Skeletal muscle cell (primary cell): ENCODE data around the gene GATB.
"Not testable (repeated sequence)": the region's sequence is repeated elsewhere in the genome, so short reads cannot be mapped to it uniquely, and the experiment has no call there.

Experiments used
- DNase-seq: peaks from one replicate; pipeline ENCODE4 v3.0.0-alpha.2; 2010; ENCODE audit warnings: low read depth
- H3K4me3 ChIP-seq: 2 replicates; pipeline ENCODE4 v1.5.1; 2011; ENCODE audit warnings: low read depth, mild to moderate bottlenecking, control low read depth, low read length, moderate library complexity

The GATB gene

DNA sequence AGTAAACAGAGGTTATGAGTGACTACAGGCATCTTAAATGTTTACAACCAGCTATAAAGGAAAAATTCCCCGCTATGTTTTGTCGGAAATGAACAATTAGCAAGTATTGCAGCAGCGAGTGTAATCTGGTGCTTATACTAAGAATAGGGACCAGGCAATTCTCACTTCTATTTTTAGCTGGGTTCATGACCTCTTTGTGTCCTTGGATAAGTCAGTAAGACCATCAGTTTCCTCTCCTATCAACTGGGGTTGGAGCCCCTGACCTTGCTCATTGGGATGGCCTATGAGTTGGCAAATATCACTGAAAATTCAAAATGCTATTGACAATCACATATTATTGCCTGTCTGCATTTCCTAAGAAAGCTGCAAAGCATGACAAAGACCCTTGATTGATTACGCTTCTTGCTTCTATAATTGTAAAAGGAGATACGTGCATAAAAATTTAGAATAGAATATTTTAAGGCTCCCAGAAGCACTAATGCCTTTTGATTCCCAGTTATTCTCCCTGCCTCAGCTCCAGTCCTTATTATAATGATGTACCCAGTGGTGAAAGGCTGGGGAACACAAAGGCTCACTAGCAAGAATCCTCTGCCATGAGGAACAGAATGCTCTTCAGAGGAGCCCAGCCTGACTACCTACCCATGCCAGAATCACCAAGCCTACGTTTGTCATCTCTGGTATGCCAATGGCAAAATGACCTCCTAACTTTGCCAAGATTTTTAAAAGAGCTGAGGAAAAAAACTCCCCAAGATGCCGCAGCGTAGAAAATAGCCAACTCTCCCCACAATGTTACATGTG, 21.9 kb downstream of the GATB start:
- no peak overlapping the region for H3K4me3 ChIP-seq
- no peak for DNase-seq

DNA sequence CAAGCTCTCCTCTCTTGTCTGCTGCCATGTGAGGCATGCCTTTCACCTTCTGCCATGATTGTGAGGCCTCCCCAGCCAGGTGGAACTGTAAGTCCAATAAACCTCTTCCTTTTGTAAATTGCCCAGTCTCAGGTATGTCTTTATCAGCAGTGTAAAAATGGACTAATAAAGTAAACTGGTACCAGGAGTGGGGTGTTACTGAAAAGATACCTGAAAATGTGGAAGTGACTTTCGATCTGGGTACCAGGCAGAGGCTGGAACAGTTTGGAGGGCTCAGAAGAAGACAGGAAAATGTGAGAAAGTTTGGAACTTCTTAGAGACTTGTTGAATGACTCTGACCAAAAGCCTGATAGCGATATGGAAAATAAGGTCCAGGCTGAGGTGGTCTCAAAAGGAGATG, 24.0 kb downstream of the GATB start:
- not testable (repeated sequence) for DNase-seq, H3K4me3 ChIP-seq

DNA sequence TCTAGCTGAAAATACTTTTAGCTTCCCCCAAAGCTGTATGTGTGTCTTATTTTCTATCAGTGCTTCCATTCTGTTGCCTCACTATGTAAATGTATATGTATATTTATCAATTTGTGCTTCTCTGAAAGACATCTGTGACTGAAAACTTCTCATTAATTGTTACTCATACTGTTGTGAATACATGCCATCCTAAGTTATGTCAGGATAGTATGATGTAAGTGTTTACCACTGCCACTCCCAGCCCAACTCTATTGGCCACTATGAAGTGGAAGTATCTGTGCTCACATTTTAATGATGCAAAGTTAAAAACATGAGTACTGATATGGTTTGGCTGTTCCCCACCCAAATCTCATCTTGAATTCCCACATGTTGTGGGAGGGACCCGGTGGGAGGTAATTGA, 24.4 kb downstream of the GATB start:
- H3K4me3 ChIP-seq, result no peak overlapping the region
- no peak for DNase-seq

- DNase-seq, H3K4me3 ChIP-seq: not testable (repeated sequence)
Measured at GRCh38 chr4:151731670-151732069, 29.1 kb downstream of the GATB start.

- DNase-seq, result no peak
- no peak overlapping the region for H3K4me3 ChIP-seq
Measured at GRCh38 chr4:151729731-151730559, 30.9 kb downstream of the GATB start.

GRCh38 chr4:151728679-151729078, 32.1 kb downstream of the GATB start:
- H3K4me3 ChIP-seq, result no peak overlapping the region
- DNase-seq, result no peak

GRCh38 chr4:151728006-151728405, 32.8 kb downstream of the GATB start:
- no peak for DNase-seq
- H3K4me3 ChIP-seq, result no peak overlapping the region

GRCh38 chr4:151727365-151727764, 33.4 kb downstream of the GATB start:
- no peak for DNase-seq
- no peak overlapping the region for H3K4me3 ChIP-seq

GRCh38 chr4:151725087-151725486, 35.7 kb downstream of the GATB start:
- no peak overlapping the region for H3K4me3 ChIP-seq
- DNase-seq, result no peak

GRCh38 chr4:151721916-151722315, 38.9 kb downstream of the GATB start:
- no peak for DNase-seq
- no peak overlapping the region for H3K4me3 ChIP-seq

DNA sequence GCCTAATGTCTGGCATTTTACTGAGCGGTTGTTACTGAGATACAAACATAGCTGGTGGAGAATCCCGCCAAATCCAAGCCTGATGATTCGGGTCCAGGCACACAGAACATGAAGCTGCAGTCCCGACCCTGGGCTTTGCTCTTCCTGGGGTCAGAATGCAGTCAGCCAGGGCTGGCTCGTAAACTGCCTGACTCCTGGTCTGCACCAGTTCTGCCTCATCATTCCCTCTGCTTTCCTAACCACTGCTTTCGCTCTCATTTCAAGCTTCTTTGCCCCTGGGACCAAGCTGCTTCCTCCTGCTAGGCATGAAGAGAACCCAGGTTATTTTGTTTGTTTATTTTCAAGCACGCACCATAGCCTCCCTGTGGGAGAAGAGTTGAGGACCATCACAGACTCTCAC, 39.3 kb downstream of the GATB start:
- DNase-seq, result peak; percentile 41
- no peak overlapping the region for H3K4me3 ChIP-seq

- no peak overlapping the region for H3K4me3 ChIP-seq
- DNase-seq, result no peak
Measured at GRCh38 chr4:151719956-151720334, 40.9 kb downstream of the GATB start.

- no peak for DNase-seq
- H3K4me3 ChIP-seq, result no peak overlapping the region
Measured at GRCh38 chr4:151718984-151719955, 41.5 kb downstream of the GATB start.

DNA sequence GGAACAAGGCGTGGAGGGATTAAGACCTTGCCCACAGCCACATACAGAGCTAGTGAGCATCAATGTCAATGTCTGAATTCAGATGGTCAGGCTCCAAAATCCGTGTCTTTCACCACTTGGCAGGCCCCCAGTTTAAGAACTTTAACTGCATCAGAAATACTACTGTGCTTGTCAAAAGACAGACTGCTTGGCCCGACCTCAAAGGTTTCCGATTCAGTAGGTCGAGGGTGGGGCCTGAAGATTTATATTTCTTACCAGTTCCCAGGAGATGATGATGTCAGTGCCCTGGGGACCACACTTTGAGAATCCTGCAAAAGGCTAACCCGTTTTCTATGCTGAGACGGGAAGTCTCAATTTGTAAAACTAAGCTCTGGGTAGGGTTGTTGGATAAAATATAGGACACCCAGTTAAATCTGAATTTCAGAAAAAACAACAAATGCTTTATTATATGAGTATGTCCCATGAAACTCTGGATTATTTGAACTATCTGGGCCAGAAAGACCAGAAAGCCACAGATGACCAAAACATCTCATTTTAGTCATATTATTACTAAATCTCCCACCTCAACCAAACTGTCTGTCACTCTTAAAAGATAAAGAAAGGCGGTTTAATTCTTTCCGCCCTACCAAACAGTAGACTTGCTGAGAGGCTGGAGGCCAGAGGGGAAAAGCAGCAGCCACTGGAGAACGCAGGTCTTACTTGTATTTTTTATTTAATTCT, 42.7 kb downstream of the GATB start:
- no peak for DNase-seq
- H3K4me3 ChIP-seq, result no peak overlapping the region

DNA sequence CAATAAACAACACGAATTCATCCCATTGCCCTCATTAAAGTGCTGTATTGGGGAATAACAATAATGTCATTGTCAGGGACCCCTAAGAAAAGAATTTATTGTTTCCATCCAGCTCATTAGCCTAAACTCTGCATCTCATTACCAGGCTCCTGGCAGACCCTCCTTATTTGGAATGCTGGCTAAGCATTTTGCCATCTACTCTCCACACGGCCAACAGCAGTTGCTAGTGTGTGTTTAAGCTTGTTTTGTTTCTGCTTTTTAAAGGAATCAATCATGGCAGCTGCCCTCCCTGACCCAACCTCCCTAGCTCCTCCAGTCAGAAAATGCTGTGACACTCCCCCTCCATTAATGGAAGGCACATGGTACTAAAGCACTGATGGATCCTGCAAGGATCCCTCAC, 43.5 kb downstream of the GATB start:
- no peak overlapping the region for H3K4me3 ChIP-seq
- no peak for DNase-seq

GRCh38 chr4:151716324-151716723, 44.5 kb downstream of the GATB start:
- H3K4me3 ChIP-seq, result no peak overlapping the region
- DNase-seq, result no peak

DNA sequence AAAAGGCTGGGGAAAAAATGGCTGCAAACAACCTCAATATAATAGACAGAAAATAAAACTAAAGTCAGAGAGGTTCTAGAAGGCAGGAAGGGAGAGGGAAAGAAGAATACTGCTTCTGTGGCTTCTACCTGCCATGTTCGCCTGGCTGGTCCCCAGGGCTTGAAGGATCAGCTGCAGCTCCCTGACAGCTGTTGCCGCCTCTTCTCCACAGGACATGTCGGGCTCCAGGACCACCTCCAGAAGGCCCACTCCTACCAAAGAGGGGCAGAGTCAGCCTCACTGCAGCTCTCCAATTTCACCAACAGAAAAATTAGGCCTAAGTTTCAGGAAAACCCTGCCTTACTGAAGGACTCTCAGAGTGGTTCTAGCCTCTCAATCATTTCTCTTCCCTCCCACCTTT, 44.9 kb downstream of the GATB start:
- DNase-seq, result no peak
- H3K4me3 ChIP-seq, result no peak overlapping the region

DNA sequence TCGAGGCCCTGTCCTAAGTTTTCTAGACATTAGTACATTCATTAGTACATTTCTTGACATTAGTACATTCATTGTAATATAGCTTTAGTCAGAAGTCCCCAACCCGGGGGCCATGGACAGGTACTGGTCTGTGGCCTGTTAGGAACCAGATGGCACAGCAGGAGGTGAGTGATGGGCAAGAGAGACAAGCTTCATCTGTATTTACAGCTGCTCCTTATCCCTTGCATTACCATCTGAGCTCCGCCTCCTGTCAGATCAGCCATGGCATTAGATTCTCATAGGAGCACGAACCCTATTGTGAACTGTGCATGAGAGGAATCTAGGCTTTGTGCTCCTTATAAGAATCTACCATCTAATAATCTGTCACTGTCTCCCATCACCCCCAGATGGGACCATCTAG, 48.0 kb downstream of the GATB start:
- DNase-seq, result no peak

DNA sequence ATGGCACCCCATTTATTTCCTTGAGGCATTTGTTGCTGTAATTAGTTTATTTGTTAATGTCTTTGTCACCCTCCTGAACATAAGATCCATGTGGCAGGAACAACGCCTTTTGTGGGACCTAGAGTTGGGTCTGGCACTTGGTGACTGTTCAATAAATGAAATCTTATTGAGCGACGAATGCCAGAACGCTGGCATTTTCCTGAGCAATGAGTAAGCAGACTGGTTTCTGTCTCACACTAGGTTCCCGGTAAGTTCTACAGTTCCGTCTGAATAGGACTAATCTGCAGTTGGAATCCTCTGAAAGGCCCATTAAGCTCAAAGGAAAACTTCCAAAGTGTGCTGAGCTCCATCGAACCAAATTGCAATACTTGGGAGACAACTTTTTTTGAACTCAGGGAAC, 49.2 kb downstream of the GATB start:
- no peak for DNase-seq
- H3K4me3 ChIP-seq, result no peak overlapping the region

More for the DNA sequence above, 48.0 kb downstream of the GATB start:
- H3K4me3 ChIP-seq, result no peak overlapping the region
